ENCODE measurements around the gene TXNDC11. TPM values are rescaled to one million over a fixed set of nuclear protein-coding genes. Genes with fewer than 3 reads are reported as not detected.

TXNDC11 gene
- polyA plus RNA-seq, 1 experiment: 35.8 TPM

- Histone ChIP-seq H3K27me3 (ENCODE audit: control insufficient read depth, insufficient read depth, low read length) (no peaks in the 10 kb centered on the region), H3K9me3 (ENCODE audit: control insufficient read depth, insufficient read depth, low read length) (no peaks in the 10 kb centered on the region), H3K4me3 (ENCODE audit: low read depth, low read length) (no peak overlapping the region), H3K27ac (ENCODE audit: low read depth, low read length) (no peak overlapping the region)
- TF ChIP-seq CTCF (IDR thresholded peaks at IDR 0.05; ENCODE audit: low read depth, low read length): no peak
- ChIA-PET POLR2A (no interaction called here), CTCF (interaction anchor here (1.1 to 1.7 kb wide), 2 partner anchors 41 to 141 kb away, joined by 3 to 5 read pairs; no protein-coding TSS in a partner anchor)
- no peak for DNase-seq (ENCODE audit: low read depth, low spot score)
Measured at GRCh38 chr16:11673091-11674000, 69.3 kb downstream of the TXNDC11 start.

- DNase-seq (ENCODE audit: low read depth, low spot score): no peak
- Histone ChIP-seq H3K9me3 (ENCODE audit: control insufficient read depth, insufficient read depth, low read length) (no peaks in the 10 kb centered on the region), H3K27ac (ENCODE audit: low read depth, low read length) (no peak overlapping the region), H3K4me3 (ENCODE audit: low read depth, low read length) (no peak overlapping the region), H3K27me3 (ENCODE audit: control insufficient read depth, insufficient read depth, low read length) (no peaks in the 10 kb centered on the region)
- ChIA-PET CTCF (no interaction called here), POLR2A (no interaction called here)
- TF ChIP-seq CTCF (IDR thresholded peaks at IDR 0.05; ENCODE audit: low read depth, low read length): no peak
Measured at GRCh38 chr16:11672206-11673090, 70.2 kb downstream of the TXNDC11 start.

GRCh38 chr16:11671676-11672075 is 71.0 kb downstream of the TXNDC11 start:
- CTCF ChIA-PET: no interaction called here
- H3K27me3 ChIP-seq (ENCODE audit: control insufficient read depth, insufficient read depth, low read length): no peaks in the 10 kb centered on the region
- no peak for TF ChIP-seq CTCF (IDR thresholded peaks at IDR 0.05; ENCODE audit: low read depth, low read length)
- no peak overlapping the region for H3K4me3 ChIP-seq (ENCODE audit: low read depth, low read length)
- no peak for DNase-seq (ENCODE audit: low read depth, low spot score)
- no peaks in the 10 kb centered on the region for H3K9me3 ChIP-seq (ENCODE audit: control insufficient read depth, insufficient read depth, low read length)
- POLR2A ChIA-PET: no interaction called here
- H3K27ac ChIP-seq (ENCODE audit: low read depth, low read length): no peak overlapping the region

- Histone ChIP-seq H3K27me3 (ENCODE audit: control insufficient read depth, insufficient read depth, low read length) (no peaks in the 10 kb centered on the region), H3K9me3 (ENCODE audit: control insufficient read depth, insufficient read depth, low read length) (no peaks in the 10 kb centered on the region), H3K27ac (ENCODE audit: low read depth, low read length) (no peak overlapping the region), H3K4me3 (ENCODE audit: low read depth, low read length) (no peak overlapping the region)
- TF ChIP-seq CTCF (IDR thresholded peaks at IDR 0.05; ENCODE audit: low read depth, low read length): no peak
- POLR2A ChIA-PET: no interaction called here
- CTCF ChIA-PET: no interaction called here
- DNase-seq (ENCODE audit: low read depth, low spot score): no peak
Measured at GRCh38 chr16:11671271-11671670, 71.4 kb downstream of the TXNDC11 start.
